RKO (cell line): Measurements from ENCODE around the gene TCTN2.

Experiments used
- DNase-seq: peaks from one replicate; pipeline ENCODE4 v3.0.0-alpha.2; 2016; ENCODE audit warnings: low spot score

The TCTN2 gene

GRCh38 chr12:123741937-123742572, 71.1 kb downstream of the TCTN2 start:
- DNase-seq, result no peak

- no peak for DNase-seq
Measured at GRCh38 chr12:123743002-123743401, 72.1 kb downstream of the TCTN2 start.

- DNase-seq, result no peak
Measured at GRCh38 chr12:123744836-123745235, 73.9 kb downstream of the TCTN2 start.

GRCh38 chr12:123747309-123747708, 76.4 kb downstream of the TCTN2 start:
- no peak for DNase-seq

- no peak for DNase-seq
Measured at GRCh38 chr12:123748161-123748560, 77.2 kb downstream of the TCTN2 start.

- no peak for DNase-seq
Measured at GRCh38 chr12:123748661-123749060, 77.7 kb downstream of the TCTN2 start.

- no peak for DNase-seq
Measured at GRCh38 chr12:123749355-123749754, 78.4 kb downstream of the TCTN2 start.

GRCh38 chr12:123750159-123750656, 79.3 kb downstream of the TCTN2 start:
- no peak for DNase-seq

GRCh38 chr12:123752046-123752445, 81.1 kb downstream of the TCTN2 start:
- no peak for DNase-seq

GRCh38 chr12:123754041-123754772, 83.3 kb downstream of the TCTN2 start:
- DNase-seq, result peak; percentile 26

GRCh38 chr12:123757561-123757960, 86.6 kb downstream of the TCTN2 start:
- DNase-seq, result no peak
